H9 (cell line): Measurements from ENCODE around the gene PYROXD2. TPM values are rescaled to one million over a fixed set of nuclear protein-coding genes. Genes with fewer than 3 reads are reported as not detected.

Experiments used
- DNase-seq: peaks from one replicate; pipeline ENCODE4 v3.0.0-alpha.2; 2017
- H2AFZ ChIP-seq: one replicate; pipeline ENCODE4 v1.6.1; 2013; ENCODE audit warnings: mild to moderate bottlenecking, low read length, control low read depth, moderate library complexity
- H2AK5ac ChIP-seq: 2 replicates; pipeline ENCODE4 v1.6.1; 2013; ENCODE audit warnings: low read length, control low read depth, mixed read lengths; ENCODE audit not compliant: insufficient read length
- H2BK120ac ChIP-seq: one replicate; pipeline ENCODE4 v1.6.1; 2013; ENCODE audit warnings: low read depth, mild to moderate bottlenecking, low read length, control low read depth, inconsistent platforms; ENCODE audit not compliant: poor library complexity, severe bottlenecking
- H2BK12ac ChIP-seq: 2 replicates; pipeline ENCODE4 v1.6.1; 2013; ENCODE audit warnings: low read length, control low read depth, mixed read lengths, low read depth; ENCODE audit not compliant: insufficient read length
- H2BK15ac ChIP-seq: 2 replicates; pipeline ENCODE4 v1.6.1; 2013; ENCODE audit warnings: low read depth, low read length, control low read depth
- H2BK20ac ChIP-seq: one replicate; pipeline ENCODE4 v1.6.1; 2013; ENCODE audit warnings: low read depth, mild to moderate bottlenecking, low read length, control low read depth, inconsistent platforms; ENCODE audit not compliant: poor library complexity, severe bottlenecking
- H2BK5ac ChIP-seq: 2 replicates; pipeline ENCODE4 v1.6.1; 2013; ENCODE audit warnings: low read length, control low read depth, mixed read lengths; ENCODE audit not compliant: insufficient read length
- H3K14ac ChIP-seq: 2 replicates; pipeline ENCODE4 v1.6.1; 2013; ENCODE audit warnings: low read length, control low read depth; ENCODE audit not compliant: insufficient read depth
- H3K18ac ChIP-seq: 2 replicates; pipeline ENCODE4 v1.6.1; 2013; ENCODE audit warnings: low read depth, mild to moderate bottlenecking, mixed read lengths, low read length, control low read depth; ENCODE audit not compliant: insufficient read length
- H3K23ac ChIP-seq: 2 replicates; pipeline ENCODE4 v1.6.1; 2013; ENCODE audit warnings: low read length, control low read depth, mixed read lengths, low read depth; ENCODE audit not compliant: insufficient read length
- H3K23me2 ChIP-seq: 2 replicates; pipeline ENCODE4 v1.6.1; 2013; ENCODE audit warnings: low read depth, mild to moderate bottlenecking, mixed read lengths, low read length, control low read depth; ENCODE audit not compliant: insufficient read length, poor library complexity, severe bottlenecking
- H3K27ac ChIP-seq: 2 replicates; pipeline ENCODE4 v1.5.1; 2013; ENCODE audit warnings: low read length, control low read depth, mixed read lengths, low read depth; ENCODE audit not compliant: insufficient read length
- H3K27me3 ChIP-seq: 2 replicates; pipeline ENCODE4 v1.6.1; 2013; ENCODE audit warnings: low read length, control low read depth, inconsistent platforms; ENCODE audit not compliant: insufficient read depth
- H3K4ac ChIP-seq: 2 replicates; pipeline ENCODE4 v1.6.1; 2013; ENCODE audit warnings: low read depth, mild to moderate bottlenecking, control low read depth, inconsistent platforms, low read length, moderate library complexity
- H3K4me1 ChIP-seq: 2 replicates; pipeline ENCODE4 v1.6.1; 2013; ENCODE audit warnings: low read length, control low read depth, inconsistent platforms; ENCODE audit not compliant: insufficient read depth
- H3K4me2 ChIP-seq: 2 replicates; pipeline ENCODE4 v1.6.1; 2013; ENCODE audit warnings: low read length, control low read depth, mixed read lengths; ENCODE audit not compliant: insufficient read length, insufficient read depth
- H3K56ac ChIP-seq: 2 replicates; pipeline ENCODE4 v1.6.1; 2013; ENCODE audit warnings: low read depth, mild to moderate bottlenecking, mixed read lengths, low read length, control low read depth; ENCODE audit not compliant: insufficient read length
- H3K79me1 ChIP-seq: 2 replicates; pipeline ENCODE4 v1.6.1; 2013; ENCODE audit warnings: low read depth, mild to moderate bottlenecking, moderate library complexity, low read length, control low read depth, inconsistent platforms; ENCODE audit not compliant: insufficient read depth, poor library complexity, severe bottlenecking
- H3K79me2 ChIP-seq: 2 replicates; pipeline ENCODE4 v1.6.1; 2013; ENCODE audit warnings: low read length, control low read depth, inconsistent platforms; ENCODE audit not compliant: insufficient read depth
- H3K9ac ChIP-seq: 2 replicates; pipeline ENCODE4 v1.6.1; 2013; ENCODE audit warnings: low read length, control low read depth, mixed read lengths; ENCODE audit not compliant: insufficient read length; ENCODE audit errors: extremely low read depth
- H3K9me3 ChIP-seq: one replicate; pipeline ENCODE4 v1.6.1; 2013; ENCODE audit warnings: low read depth, low read length, inconsistent platforms; ENCODE audit not compliant: control insufficient read depth
- H3T11ph ChIP-seq: one replicate; pipeline ENCODE4 v1.6.1; 2013; ENCODE audit warnings: mild to moderate bottlenecking, low read length, control low read depth, inconsistent platforms
- H4K20me1 ChIP-seq: one replicate; pipeline ENCODE4 v1.6.1; 2013; ENCODE audit not compliant: control insufficient read depth, insufficient read length, insufficient read depth
- H4K5ac ChIP-seq: 2 replicates; pipeline ENCODE4 v1.6.1; 2013; ENCODE audit warnings: low read depth, mild to moderate bottlenecking, mixed read lengths, low read length, control low read depth; ENCODE audit not compliant: insufficient read length
- H4K8ac ChIP-seq: replicated peaks from 2 replicates; pipeline ENCODE4 v1.6.1; 2013; ENCODE audit warnings: low read length, control low read depth, mixed read lengths, low read depth; ENCODE audit not compliant: insufficient read length
- H4K91ac ChIP-seq: 2 replicates; pipeline ENCODE4 v1.6.1; 2013; ENCODE audit warnings: low read depth, mild to moderate bottlenecking, moderate library complexity, mixed read lengths, low read length, control low read depth; ENCODE audit not compliant: insufficient read length
- H3K27ac Mint-ChIP-seq, 3 experiments: 2 replicates in 2 of 3; 3 replicates in 1 of 3; pipeline ENCODE4 v1.8.0; 2020 to 2021; ENCODE audit warnings: mixed read lengths in 3 of 3, mild to moderate bottlenecking in 1 of 3, moderate library complexity in 1 of 3
- H3K27me3 Mint-ChIP-seq: 2 replicates; pipeline ENCODE4 v1.8.0; 2021; ENCODE audit warnings: low read depth, mild to moderate bottlenecking, moderate library complexity, mixed read lengths
- H3K36me3 Mint-ChIP-seq, 3 experiments: 2 replicates in 2 of 3; 3 replicates in 1 of 3; pipeline ENCODE4 v1.8.0; 2020 to 2021; ENCODE audit warnings: low read depth in 3 of 3, mixed read lengths in 3 of 3; ENCODE audit not compliant: insufficient read depth in 1 of 3
- H3K4me1 Mint-ChIP-seq, 2 experiments: 2 replicates each; pipeline ENCODE4 v1.8.0; 2020; ENCODE audit warnings: mixed read lengths in 2 of 2
- H3K4me3 Mint-ChIP-seq, 2 experiments: 2 replicates in 1 of 2; 3 replicates in 1 of 2; pipeline ENCODE4 v1.8.0; 2020 to 2021; ENCODE audit warnings: mild to moderate bottlenecking in 2 of 2, mixed read lengths in 2 of 2, moderate library complexity in 1 of 2
- H3K9me3 Mint-ChIP-seq, 2 experiments: 2 replicates in 1 of 2; 3 replicates in 1 of 2; pipeline ENCODE4 v1.8.0; 2020; ENCODE audit warnings: mild to moderate bottlenecking in 2 of 2, mixed read lengths in 2 of 2, moderate library complexity in 1 of 2
- WGBS: extraction: QIAGEN DNeasy Blood & Tissue Kit; methylation state at CpG from one replicate; pipeline ENCODE4 v1.1.7; 2013; ENCODE audit warnings: missing lambda C conversion rate, low lambda C conversion rate, mixed read lengths; ENCODE audit not compliant: insufficient read length; ENCODE audit errors: extremely low coverage; 5-methylcytosine and 5-hydroxymethylcytosine counted together
- total RNA-seq: library from RNA; stranded (reverse); gene quantifications from 2 replicates; pipeline ENCODE4 v1.2.1, GENCODE V29; 2021
- TF ChIP-seq, protein P1 (sequence below): fragments of 200-600 bp; sonication (generic); conservative IDR thresholded peaks from 3 replicates; pipeline ENCODE4 v1.8.0; 2021; ENCODE audit warnings: antibody characterized with exemption, mild to moderate bottlenecking

Gene PYROXD2
- total RNA-seq, 1 experiment from 2014 or later: 5.3 TPM

DNA sequence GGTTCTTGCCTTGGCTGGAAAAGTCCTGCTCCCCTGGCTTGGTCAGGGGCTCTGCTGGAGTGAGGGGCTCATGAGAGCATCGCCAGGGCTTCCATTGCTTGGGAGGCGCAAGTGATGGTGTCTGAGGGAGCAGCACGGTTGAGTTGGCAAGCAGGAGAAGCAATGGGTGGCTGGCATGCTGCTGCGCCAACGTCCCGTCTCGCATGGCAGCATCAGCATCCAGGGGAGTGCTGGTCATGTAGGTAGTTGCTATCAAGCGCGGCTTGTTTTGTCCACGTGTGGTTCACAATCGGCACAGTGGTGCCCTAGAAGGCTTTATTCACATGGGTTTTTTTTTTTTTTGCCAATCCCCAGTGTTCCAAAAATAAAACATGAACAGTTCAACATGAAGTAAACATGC is 3.8 kb downstream of the PYROXD2 start:
- H3K27ac Mint-ChIP-seq: peak overlapping the region in 1 of 3 experiments; percentile 87; a peak in 1 of 7 replicates
- Histone ChIP-seq H3K79me1 (no peaks in the 10 kb centered on the region), H3K18ac (no peak overlapping the region), H2AFZ (no peak overlapping the region), H3K9me3 (no peaks in the 10 kb centered on the region), H3T11ph (no peak overlapping the region), H3K56ac (no peak overlapping the region), H2BK12ac (no peak overlapping the region), H2AK5ac (no peak overlapping the region), H4K5ac (no peak overlapping the region), H3K4me2 (no peak overlapping the region), H2BK15ac (no peak overlapping the region), H3K4me1 (peaks cover 6% of the 10 kb centered on the region; the same call in 1 of the 2 replicates), H4K8ac (no peak overlapping the region), H3K9ac (no peak overlapping the region), H3K27ac (no peak overlapping the region), H3K4ac (no peak overlapping the region), H2BK120ac (no peak overlapping the region), H3K23me2 (peaks cover 7% of the 10 kb centered on the region), H4K20me1 (no peaks in the 10 kb centered on the region), H3K14ac (no peak overlapping the region; the same call in 1 of the 2 replicates), H2BK20ac (no peak overlapping the region), H2BK5ac (no peak overlapping the region), H4K91ac (no peak overlapping the region), H3K23ac (no peak overlapping the region), H3K79me2 (no peaks in the 10 kb centered on the region), H3K27me3 (no peaks in the 10 kb centered on the region)
- H3K27me3 Mint-ChIP-seq: no peaks in the 10 kb centered on the region; the same call in 1 of the 2 replicates
- TF ChIP-seq, protein P1, sequence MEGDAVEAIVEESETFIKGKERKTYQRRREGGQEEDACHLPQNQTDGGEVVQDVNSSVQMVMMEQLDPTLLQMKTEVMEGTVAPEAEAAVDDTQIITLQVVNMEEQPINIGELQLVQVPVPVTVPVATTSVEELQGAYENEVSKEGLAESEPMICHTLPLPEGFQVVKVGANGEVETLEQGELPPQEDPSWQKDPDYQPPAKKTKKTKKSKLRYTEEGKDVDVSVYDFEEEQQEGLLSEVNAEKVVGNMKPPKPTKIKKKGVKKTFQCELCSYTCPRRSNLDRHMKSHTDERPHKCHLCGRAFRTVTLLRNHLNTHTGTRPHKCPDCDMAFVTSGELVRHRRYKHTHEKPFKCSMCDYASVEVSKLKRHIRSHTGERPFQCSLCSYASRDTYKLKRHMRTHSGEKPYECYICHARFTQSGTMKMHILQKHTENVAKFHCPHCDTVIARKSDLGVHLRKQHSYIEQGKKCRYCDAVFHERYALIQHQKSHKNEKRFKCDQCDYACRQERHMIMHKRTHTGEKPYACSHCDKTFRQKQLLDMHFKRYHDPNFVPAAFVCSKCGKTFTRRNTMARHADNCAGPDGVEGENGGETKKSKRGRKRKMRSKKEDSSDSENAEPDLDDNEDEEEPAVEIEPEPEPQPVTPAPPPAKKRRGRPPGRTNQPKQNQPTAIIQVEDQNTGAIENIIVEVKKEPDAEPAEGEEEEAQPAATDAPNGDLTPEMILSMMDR: no peak
- WGBS: no CpG with 5 or more reads among the region's 11 CpGs
- no peaks in the 10 kb centered on the region for H3K9me3 Mint-ChIP-seq
- H3K4me1 Mint-ChIP-seq: peaks cover 15% of the 10 kb centered on the region in 2 experiments
- no peak overlapping the region for H3K4me3 Mint-ChIP-seq
- H3K36me3 Mint-ChIP-seq: no peaks in the 10 kb centered on the region
- DNase-seq: no peak
